Measurements from ENCODE around the gene C5orf46. TPM values are rescaled to one million over a fixed set of nuclear protein-coding genes. Genes with fewer than 3 reads are reported as not detected.
"Not testable (repeated sequence)": the region's sequence is repeated elsewhere in the genome, so short reads cannot be mapped to it uniquely, and the experiment has no call there.

Gene C5orf46
- total RNA-seq, 1 experiment from 2014 or later, result 5.2 TPM

- no peak for DNase-seq (ENCODE audit: low spot score)
Observed at GRCh38 chr5:147895864-147896263, 10.5 kb downstream of the C5orf46 start.

- no peak for DNase-seq (ENCODE audit: low spot score)
Observed at GRCh38 chr5:147893820-147894219, 12.5 kb downstream of the C5orf46 start.

- no peak for DNase-seq (ENCODE audit: low spot score)
Observed at GRCh38 chr5:147892696-147893296, 13.5 kb downstream of the C5orf46 start.

GRCh38 chr5:147887930-147888329, 18.4 kb downstream of the C5orf46 start:
- no peak for DNase-seq (ENCODE audit: low spot score)

GRCh38 chr5:147887026-147887627, 19.2 kb downstream of the C5orf46 start:
- peak; percentile 12 for DNase-seq (ENCODE audit: low spot score)

- DNase-seq (ENCODE audit: low spot score), result no peak
Observed at GRCh38 chr5:147882586-147883313, 23.6 kb downstream of the C5orf46 start.

GRCh38 chr5:147880487-147880886, 25.9 kb downstream of the C5orf46 start:
- DNase-seq (ENCODE audit: low spot score), result no peak

- DNase-seq (ENCODE audit: low spot score), result no peak
Observed at GRCh38 chr5:147879784-147880183, 26.6 kb downstream of the C5orf46 start.

- DNase-seq (ENCODE audit: low spot score), result no peak
Observed at GRCh38 chr5:147878066-147878759, 28.1 kb downstream of the C5orf46 start, which contains the start of gene SCGB3A2. Gene SCGB3A2, plus strand, starts transcription at chr5:147878711. Its CDS starts 93 bp downstream, at chr5:147878804.

GRCh38 chr5:147876626-147877025, 29.7 kb downstream of the C5orf46 start:
- no peak for DNase-seq (ENCODE audit: low spot score)

- DNase-seq (ENCODE audit: low spot score), result no peak
Observed at GRCh38 chr5:147876141-147876540, 30.2 kb downstream of the C5orf46 start.

GRCh38 chr5:147874910-147875367, 31.4 kb downstream of the C5orf46 start:
- no peak for DNase-seq (ENCODE audit: low spot score)

GRCh38 chr5:147874118-147874875, 32.0 kb downstream of the C5orf46 start:
- not testable (repeated sequence) for DNase-seq (ENCODE audit: low spot score)

- not testable (repeated sequence) for DNase-seq (ENCODE audit: low spot score)
Observed at GRCh38 chr5:147872744-147873435, 33.4 kb downstream of the C5orf46 start.

GRCh38 chr5:147871980-147872549, 34.3 kb downstream of the C5orf46 start:
- DNase-seq (ENCODE audit: low spot score), result not testable (repeated sequence)

- not testable (repeated sequence) for DNase-seq (ENCODE audit: low spot score)
Observed at GRCh38 chr5:147869892-147870291, 36.4 kb downstream of the C5orf46 start.

- no peak for DNase-seq (ENCODE audit: low spot score)
Observed at GRCh38 chr5:147869112-147869511, 37.2 kb downstream of the C5orf46 start.

- no peak for DNase-seq (ENCODE audit: low spot score)
Observed at GRCh38 chr5:147863454-147864158, 42.7 kb downstream of the C5orf46 start.

- DNase-seq (ENCODE audit: low spot score), result no peak
Observed at GRCh38 chr5:147860641-147861025, 45.7 kb downstream of the C5orf46 start.

All from H4 (cell line).